Gastroesophageal sphincter (tissue), 4 donors: ENCODE measurements around the gene GP5. TPM values are rescaled to one million over a fixed set of nuclear protein-coding genes. Genes with fewer than 3 reads are reported as not detected.

Experiments used
- ATAC-seq: fragments of 150-250 bp; one replicate; pipeline ENCODE4 v1.9.1; 2016; ENCODE audit warnings: mild to moderate bottlenecking, moderate library complexity
- H3K27ac ChIP-seq, 4 donors: fragments of 200-600 bp; sonication (generic) in 3 of 4; 1 replicate in 3 of 4; 2 replicates in 1 of 4; pipeline ENCODE4 v1.5.1; 2016 to 2019
- H3K27me3 ChIP-seq: fragments of 200-600 bp; sonication (generic); one replicate; pipeline ENCODE4 v1.5.1; 2019
- H3K36me3 ChIP-seq, 2 donors: fragments of 200-600 bp; sonication (generic); one replicate each; pipeline ENCODE4 v1.5.1; 2019; ENCODE audit warnings: control low read depth in 1 of 2
- H3K4me1 ChIP-seq, 3 donors: fragments of 200-600 bp; sonication (generic); 1 replicate in 2 of 3; 2 replicates in 1 of 3; pipeline ENCODE4 v1.5.1; 2016 to 2019; ENCODE audit warnings: control low read depth in 2 of 3
- H3K4me3 ChIP-seq, 2 donors: fragments of 200-600 bp; sonication (generic); one replicate each; pipeline ENCODE4 v1.5.1; 2019; ENCODE audit warnings: mild to moderate bottlenecking in 1 of 2, moderate library complexity in 1 of 2
- H3K9me3 ChIP-seq, 3 donors: fragments of 200-600 bp; sonication (generic); one replicate each; pipeline ENCODE4 v1.5.1; 2017 to 2019; ENCODE audit warnings: control low read depth in 2 of 3
- EP300 ChIP-seq: sonication (generic); formaldehyde crosslinking; IDR thresholded peaks from one replicate; pipeline ENCODE4 v1.6.1; 2017; ENCODE audit warnings: antibody characterized with exemption, mild to moderate bottlenecking
- POLR2A ChIP-seq, 2 donors: fragments of 450-650 bp; IDR thresholded peaks; one replicate each; pipeline ENCODE4 v1.6.1; 2017; ENCODE audit warnings: antibody characterized with exemption in 2 of 2, mild to moderate bottlenecking in 2 of 2, moderate library complexity in 1 of 2
- POLR2AphosphoS5 ChIP-seq: sonication (generic); formaldehyde crosslinking; IDR thresholded peaks from one replicate; pipeline ENCODE4 v1.6.1; 2017; ENCODE audit warnings: antibody characterized with exemption
- whole genome bisulfite sequencing, 2 donors: methylation state at CpG; one replicate each; pipeline ENCODE4 v1.1.5; 2018; ENCODE audit warnings: low coverage in 1 of 2; 5-methylcytosine and 5-hydroxymethylcytosine counted together
- total RNA-seq, 4 donors: library from RNA; depleted of rRNA; stranded (reverse); fragments of >200 nt; gene quantifications; one replicate each; pipeline ENCODE4 v1.1.0, GENCODE V29; 2016
- TF ChIP-seq, protein P1 (sequence below), 4 experiments: fragments of 200-600 bp in 2 of 4; fragments of 450-650 bp in 2 of 4; sonication (generic) in 1 of 4; IDR thresholded peaks; one replicate each; pipeline ENCODE4 v1.5.1; 2017 to 2019; ENCODE audit warnings: antibody characterized with exemption in 4 of 4, mild to moderate bottlenecking in 2 of 4, moderate library complexity in 2 of 4

The GP5 gene
- total RNA-seq, 4 donors from 2014 or later, result 0.31 TPM; not detected in 3

DNA sequence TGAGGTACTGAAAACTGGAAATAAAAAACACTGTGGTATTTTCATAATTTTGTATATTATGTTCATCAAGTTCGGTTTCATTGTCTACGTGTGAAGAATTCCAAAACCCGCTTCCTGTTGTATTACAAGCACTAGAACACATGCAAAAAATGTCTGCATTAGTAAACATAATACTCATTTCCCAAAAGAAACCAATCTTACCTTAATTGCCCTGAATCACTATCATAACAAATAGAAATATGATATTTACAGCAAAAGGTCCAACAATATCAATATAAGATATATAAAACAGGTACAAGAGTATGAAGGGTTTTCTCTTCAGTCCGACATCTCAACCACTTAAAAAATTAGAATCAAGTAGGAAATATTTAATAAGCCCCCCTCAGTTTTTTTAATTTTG is 26.3 kb upstream of the GP5 start:
- Histone ChIP-seq H3K27me3 (no peaks in the 10 kb centered on the region), H3K4me1 (peaks cover 0 to 4% (median 0%) of the 10 kb centered on the region in 3 donors), H3K9me3 (no peaks in the 10 kb centered on the region), H3K36me3 (peaks cover 10 to 63% of the 10 kb centered on the region in 2 donors), H3K27ac (no peak overlapping the region), H3K4me3 (no peak overlapping the region)
- TF ChIP-seq EP300 (no peak), POLR2A (IDR thresholded peaks at IDR 0.05) (no peak), POLR2AphosphoS5 (no peak)
- TF ChIP-seq, protein P1, sequence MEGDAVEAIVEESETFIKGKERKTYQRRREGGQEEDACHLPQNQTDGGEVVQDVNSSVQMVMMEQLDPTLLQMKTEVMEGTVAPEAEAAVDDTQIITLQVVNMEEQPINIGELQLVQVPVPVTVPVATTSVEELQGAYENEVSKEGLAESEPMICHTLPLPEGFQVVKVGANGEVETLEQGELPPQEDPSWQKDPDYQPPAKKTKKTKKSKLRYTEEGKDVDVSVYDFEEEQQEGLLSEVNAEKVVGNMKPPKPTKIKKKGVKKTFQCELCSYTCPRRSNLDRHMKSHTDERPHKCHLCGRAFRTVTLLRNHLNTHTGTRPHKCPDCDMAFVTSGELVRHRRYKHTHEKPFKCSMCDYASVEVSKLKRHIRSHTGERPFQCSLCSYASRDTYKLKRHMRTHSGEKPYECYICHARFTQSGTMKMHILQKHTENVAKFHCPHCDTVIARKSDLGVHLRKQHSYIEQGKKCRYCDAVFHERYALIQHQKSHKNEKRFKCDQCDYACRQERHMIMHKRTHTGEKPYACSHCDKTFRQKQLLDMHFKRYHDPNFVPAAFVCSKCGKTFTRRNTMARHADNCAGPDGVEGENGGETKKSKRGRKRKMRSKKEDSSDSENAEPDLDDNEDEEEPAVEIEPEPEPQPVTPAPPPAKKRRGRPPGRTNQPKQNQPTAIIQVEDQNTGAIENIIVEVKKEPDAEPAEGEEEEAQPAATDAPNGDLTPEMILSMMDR (IDR thresholded peaks at IDR 0.05), result no peak
- WGBS, 2 donors, result 89 to 91% methylated on average over 4 of the region's 4 CpGs
- no peak for ATAC-seq

DNA sequence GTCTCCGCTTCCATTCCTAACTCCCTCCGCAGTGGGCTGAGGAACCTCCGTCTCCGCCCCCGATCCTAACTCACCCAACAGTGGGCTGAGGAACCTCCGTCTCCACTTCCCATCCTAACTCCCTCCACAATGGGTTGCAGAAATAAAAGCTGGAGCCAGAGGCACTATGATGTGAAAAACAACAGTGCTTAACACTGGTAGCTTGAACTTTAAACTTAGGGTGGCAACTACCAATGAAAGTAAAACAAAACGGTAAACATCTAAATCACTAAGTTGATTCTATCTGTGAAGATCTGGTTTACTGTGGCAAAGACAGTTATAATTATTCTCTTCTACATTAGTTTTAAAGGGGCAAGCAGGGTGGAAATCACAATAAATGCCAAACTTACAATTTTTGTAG is 25.9 kb upstream of the GP5 start:
- no peak for ATAC-seq
- Histone ChIP-seq H3K4me3 (no peak overlapping the region), H3K4me1 (peaks cover 0 to 4% (median 0%) of the 10 kb centered on the region in 3 donors), H3K27me3 (no peaks in the 10 kb centered on the region), H3K9me3 (no peaks in the 10 kb centered on the region), H3K27ac (no peak overlapping the region), H3K36me3 (peaks cover 9 to 58% of the 10 kb centered on the region in 2 donors)
- WGBS, 2 donors, result 89 to 97% methylated on average over 6 to 7 of the region's 7 CpGs
- TF ChIP-seq, protein P1 (IDR thresholded peaks at IDR 0.05), result no peak

DNA sequence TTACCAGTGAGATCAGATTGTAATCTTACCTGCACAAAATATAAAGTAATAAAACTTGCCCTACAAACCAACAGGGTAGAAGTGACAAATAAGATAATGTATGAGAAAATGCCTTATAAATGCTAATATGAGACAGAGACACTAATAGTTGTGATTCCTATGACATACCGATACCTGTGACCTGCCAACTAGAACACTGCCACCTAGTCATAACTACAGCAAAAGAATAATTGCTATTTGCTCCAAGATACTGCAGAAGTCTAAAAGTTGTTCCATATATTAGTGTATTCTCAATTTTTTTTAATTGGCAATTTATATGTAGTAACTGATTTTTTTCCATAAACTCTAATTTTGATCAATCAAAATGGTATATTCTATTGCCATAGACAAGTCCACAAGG is 25.3 kb upstream of the GP5 start:
- Histone ChIP-seq H3K9me3 (no peaks in the 10 kb centered on the region), H3K27me3 (no peaks in the 10 kb centered on the region), H3K4me3 (no peak overlapping the region), H3K27ac (no peak overlapping the region), H3K36me3 (peaks cover 3 to 57% of the 10 kb centered on the region in 2 donors), H3K4me1 (peaks cover 0 to 4% (median 0%) of the 10 kb centered on the region in 3 donors)
- no peak for TF ChIP-seq POLR2A (IDR thresholded peaks at IDR 0.05)
- no peak for TF ChIP-seq POLR2AphosphoS5
- TF ChIP-seq, protein P1 (IDR thresholded peaks at IDR 0.05), result no peak
- TF ChIP-seq EP300, result no peak
- 95 to 100% methylated on average over 1 of the region's 1 CpG for WGBS, 2 donors
- no peak for ATAC-seq

- TF ChIP-seq POLR2AphosphoS5 (no peak), POLR2A (IDR thresholded peaks at IDR 0.05) (no peak), EP300 (no peak)
- TF ChIP-seq, protein P1 (IDR thresholded peaks at IDR 0.05), result no peak
- 63 to 74% methylated on average over 3 of the region's 3 CpGs for WGBS, 2 donors
- Histone ChIP-seq H3K27ac (no peak overlapping the region), H3K36me3 (peaks cover 3 to 57% of the 10 kb centered on the region in 2 donors), H3K27me3 (no peaks in the 10 kb centered on the region), H3K4me1 (peaks cover 0 to 4% (median 0%) of the 10 kb centered on the region in 3 donors), H3K9me3 (no peaks in the 10 kb centered on the region), H3K4me3 (no peak overlapping the region)
- no peak for ATAC-seq
Observed at GRCh38 chr3:194423317-194423716, 24.3 kb upstream of the GP5 start.

GRCh38 chr3:194422188-194422587 is 23.1 kb upstream of the GP5 start:
- ATAC-seq, result no peak
- Histone ChIP-seq H3K4me1 (peaks cover 0 to 4% (median 0%) of the 10 kb centered on the region in 3 donors), H3K36me3 (peaks cover 3 to 49% of the 10 kb centered on the region in 2 donors), H3K27ac (no peak overlapping the region), H3K4me3 (no peak overlapping the region), H3K27me3 (no peaks in the 10 kb centered on the region), H3K9me3 (no peaks in the 10 kb centered on the region)
- TF ChIP-seq POLR2AphosphoS5, result no peak
- no peak for TF ChIP-seq POLR2A (IDR thresholded peaks at IDR 0.05)
- TF ChIP-seq, protein P1 (IDR thresholded peaks at IDR 0.05), result no peak
- TF ChIP-seq EP300, result no peak
